Panc1 (cell line): ENCODE data around the gene GPSM1.

Experiments
- POLR2AphosphoS5 ChIP-seq: IDR thresholded peaks from 2 replicates; pipeline ENCODE4 v1.6.1; 2012; ENCODE audit warnings: mild to moderate bottlenecking, low read depth, low read length, moderate library complexity
- SIN3A ChIP-seq: IDR thresholded peaks from 2 replicates; pipeline ENCODE4 v1.6.1; 2012; ENCODE audit warnings: low read depth, mild to moderate bottlenecking, low read length, moderate library complexity, borderline replicate concordance; ENCODE audit not compliant: insufficient read depth
- TF ChIP-seq, protein P1 (sequence below): fragments of 450-650 bp; IDR thresholded peaks from 2 replicates; pipeline ENCODE4 v1.5.1; 2017; ENCODE audit warnings: mild to moderate bottlenecking
- TF ChIP-seq, protein P2 (sequence below), 2 experiments: IDR thresholded peaks; 2 replicates each; pipeline ENCODE4 v1.6.1; 2011 to 2012; ENCODE audit warnings: low read depth in 2 of 2, control low read depth in 1 of 2, low read length in 1 of 2, mild to moderate bottlenecking in 1 of 2, moderate library complexity in 1 of 2; ENCODE audit not compliant: insufficient read depth in 1 of 2

GRCh38 chr9:136284311-136284710, 43.0 kb upstream of the GPSM1 start:
- TF ChIP-seq, protein P1, sequence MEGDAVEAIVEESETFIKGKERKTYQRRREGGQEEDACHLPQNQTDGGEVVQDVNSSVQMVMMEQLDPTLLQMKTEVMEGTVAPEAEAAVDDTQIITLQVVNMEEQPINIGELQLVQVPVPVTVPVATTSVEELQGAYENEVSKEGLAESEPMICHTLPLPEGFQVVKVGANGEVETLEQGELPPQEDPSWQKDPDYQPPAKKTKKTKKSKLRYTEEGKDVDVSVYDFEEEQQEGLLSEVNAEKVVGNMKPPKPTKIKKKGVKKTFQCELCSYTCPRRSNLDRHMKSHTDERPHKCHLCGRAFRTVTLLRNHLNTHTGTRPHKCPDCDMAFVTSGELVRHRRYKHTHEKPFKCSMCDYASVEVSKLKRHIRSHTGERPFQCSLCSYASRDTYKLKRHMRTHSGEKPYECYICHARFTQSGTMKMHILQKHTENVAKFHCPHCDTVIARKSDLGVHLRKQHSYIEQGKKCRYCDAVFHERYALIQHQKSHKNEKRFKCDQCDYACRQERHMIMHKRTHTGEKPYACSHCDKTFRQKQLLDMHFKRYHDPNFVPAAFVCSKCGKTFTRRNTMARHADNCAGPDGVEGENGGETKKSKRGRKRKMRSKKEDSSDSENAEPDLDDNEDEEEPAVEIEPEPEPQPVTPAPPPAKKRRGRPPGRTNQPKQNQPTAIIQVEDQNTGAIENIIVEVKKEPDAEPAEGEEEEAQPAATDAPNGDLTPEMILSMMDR = no peak
- no peak for TF ChIP-seq POLR2AphosphoS5
- TF ChIP-seq, protein P2, sequence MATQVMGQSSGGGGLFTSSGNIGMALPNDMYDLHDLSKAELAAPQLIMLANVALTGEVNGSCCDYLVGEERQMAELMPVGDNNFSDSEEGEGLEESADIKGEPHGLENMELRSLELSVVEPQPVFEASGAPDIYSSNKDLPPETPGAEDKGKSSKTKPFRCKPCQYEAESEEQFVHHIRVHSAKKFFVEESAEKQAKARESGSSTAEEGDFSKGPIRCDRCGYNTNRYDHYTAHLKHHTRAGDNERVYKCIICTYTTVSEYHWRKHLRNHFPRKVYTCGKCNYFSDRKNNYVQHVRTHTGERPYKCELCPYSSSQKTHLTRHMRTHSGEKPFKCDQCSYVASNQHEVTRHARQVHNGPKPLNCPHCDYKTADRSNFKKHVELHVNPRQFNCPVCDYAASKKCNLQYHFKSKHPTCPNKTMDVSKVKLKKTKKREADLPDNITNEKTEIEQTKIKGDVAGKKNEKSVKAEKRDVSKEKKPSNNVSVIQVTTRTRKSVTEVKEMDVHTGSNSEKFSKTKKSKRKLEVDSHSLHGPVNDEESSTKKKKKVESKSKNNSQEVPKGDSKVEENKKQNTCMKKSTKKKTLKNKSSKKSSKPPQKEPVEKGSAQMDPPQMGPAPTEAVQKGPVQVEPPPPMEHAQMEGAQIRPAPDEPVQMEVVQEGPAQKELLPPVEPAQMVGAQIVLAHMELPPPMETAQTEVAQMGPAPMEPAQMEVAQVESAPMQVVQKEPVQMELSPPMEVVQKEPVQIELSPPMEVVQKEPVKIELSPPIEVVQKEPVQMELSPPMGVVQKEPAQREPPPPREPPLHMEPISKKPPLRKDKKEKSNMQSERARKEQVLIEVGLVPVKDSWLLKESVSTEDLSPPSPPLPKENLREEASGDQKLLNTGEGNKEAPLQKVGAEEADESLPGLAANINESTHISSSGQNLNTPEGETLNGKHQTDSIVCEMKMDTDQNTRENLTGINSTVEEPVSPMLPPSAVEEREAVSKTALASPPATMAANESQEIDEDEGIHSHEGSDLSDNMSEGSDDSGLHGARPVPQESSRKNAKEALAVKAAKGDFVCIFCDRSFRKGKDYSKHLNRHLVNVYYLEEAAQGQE (IDR thresholded peaks at IDR 0.05; ENCODE audit: insufficient read depth in 1 of 2, low read depth in 2 of 2, low read length in 1 of 2) = no peak
- no peak for TF ChIP-seq SIN3A
